GM21526 (cell line): ENCODE data around the gene ZFP36L1.

ENCODE experiments used
- ATAC-seq: cut with Tn5 transposase; IDR thresholded peaks from one replicate; pipeline ENCODE4 v1.9.1; 2021; ENCODE audit warnings: moderate library complexity; ENCODE audit not compliant: unreplicated experiment, low FRiP score

ZFP36L1 gene

GRCh38 chr14:68785534-68786490 is 7.1 kb downstream of the ZFP36L1 start:
- no peak for ATAC-seq

GRCh38 chr14:68784978-68785533 is 7.8 kb downstream of the ZFP36L1 start:
- no peak for ATAC-seq

DNA sequence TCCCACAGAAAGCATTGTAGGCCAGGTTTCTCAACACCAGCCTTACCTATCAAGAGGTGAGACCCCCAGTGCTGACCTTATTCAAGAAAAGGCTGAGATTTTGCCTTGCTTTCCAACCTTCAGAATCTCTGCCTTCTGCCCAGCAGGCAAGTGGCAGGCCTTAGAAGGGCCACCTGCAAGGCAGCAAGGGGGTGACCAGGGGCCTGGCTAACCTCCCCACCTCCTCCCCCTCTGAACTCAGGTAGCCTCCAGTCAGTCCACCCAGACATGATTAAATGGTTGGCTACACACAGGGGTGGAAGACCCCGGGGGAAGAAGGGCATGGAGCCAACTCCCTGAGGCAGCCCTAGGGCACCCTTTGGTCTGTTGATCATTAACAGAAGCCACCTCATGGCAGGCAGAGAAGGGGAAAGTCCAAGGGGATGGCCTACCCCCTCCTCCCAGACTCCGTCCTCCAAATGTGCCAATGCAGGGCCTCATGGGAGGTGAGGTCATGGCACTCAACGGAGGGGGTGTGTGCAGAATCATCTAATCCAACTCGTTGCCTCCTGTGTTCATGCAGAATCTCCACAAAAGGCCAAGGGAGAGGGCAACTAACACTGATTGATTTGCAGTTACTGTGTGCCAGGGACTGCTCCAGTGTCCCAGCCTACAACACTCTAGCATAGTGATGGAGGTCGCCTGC is 8.5 kb downstream of the ZFP36L1 start:
- no peak for ATAC-seq

GRCh38 chr14:68783408-68784225 is 9.2 kb downstream of the ZFP36L1 start:
- ATAC-seq, result no peak

GRCh38 chr14:68782091-68782981 is 10.5 kb downstream of the ZFP36L1 start:
- ATAC-seq, result no peak

GRCh38 chr14:68781161-68782021 is 11.5 kb downstream of the ZFP36L1 start:
- ATAC-seq, result no peak

DNA sequence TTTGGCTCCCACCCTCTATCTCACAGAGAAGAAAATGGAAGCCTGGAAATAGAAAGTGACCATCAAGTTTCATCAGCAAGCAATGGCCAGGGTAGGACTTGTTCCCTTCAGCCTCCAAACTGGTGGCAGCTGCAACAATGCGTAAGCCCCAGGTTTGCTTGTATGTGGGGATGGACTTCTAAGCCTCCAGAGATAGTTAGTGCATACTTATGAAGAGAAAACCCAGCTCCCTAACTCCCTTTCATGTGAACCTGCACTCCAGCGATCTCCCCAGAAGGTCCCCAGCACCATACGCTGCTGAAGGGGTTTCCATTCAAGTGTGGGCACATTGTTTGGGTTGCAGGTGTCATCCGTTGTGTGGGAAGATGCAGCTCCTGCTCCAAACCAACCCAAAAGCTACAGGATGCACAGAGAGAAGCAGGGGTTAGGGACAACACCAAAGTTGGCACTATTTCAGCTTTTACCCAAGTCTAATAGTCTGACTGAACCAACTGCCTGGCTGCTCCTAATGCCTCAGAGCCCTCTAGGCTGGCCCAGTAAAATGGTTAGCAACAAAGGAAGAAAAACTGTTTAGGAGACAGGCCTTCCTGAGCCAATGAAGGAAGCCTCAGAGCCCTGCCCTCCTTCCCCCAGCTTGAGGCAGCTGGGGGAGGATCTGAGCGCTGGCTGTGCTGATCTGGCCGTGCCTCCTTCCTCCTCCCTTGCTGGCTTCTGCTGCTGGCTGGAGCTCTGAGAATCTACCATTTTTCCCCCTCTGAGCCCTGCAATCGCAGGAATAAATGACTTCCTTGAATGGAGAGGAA is 12.3 kb downstream of the ZFP36L1 start:
- no peak for ATAC-seq

GRCh38 chr14:68779761-68780323 is 13.0 kb downstream of the ZFP36L1 start:
- no peak for ATAC-seq

GRCh38 chr14:68777644-68778043 is 15.2 kb downstream of the ZFP36L1 start:
- no peak for ATAC-seq

DNA sequence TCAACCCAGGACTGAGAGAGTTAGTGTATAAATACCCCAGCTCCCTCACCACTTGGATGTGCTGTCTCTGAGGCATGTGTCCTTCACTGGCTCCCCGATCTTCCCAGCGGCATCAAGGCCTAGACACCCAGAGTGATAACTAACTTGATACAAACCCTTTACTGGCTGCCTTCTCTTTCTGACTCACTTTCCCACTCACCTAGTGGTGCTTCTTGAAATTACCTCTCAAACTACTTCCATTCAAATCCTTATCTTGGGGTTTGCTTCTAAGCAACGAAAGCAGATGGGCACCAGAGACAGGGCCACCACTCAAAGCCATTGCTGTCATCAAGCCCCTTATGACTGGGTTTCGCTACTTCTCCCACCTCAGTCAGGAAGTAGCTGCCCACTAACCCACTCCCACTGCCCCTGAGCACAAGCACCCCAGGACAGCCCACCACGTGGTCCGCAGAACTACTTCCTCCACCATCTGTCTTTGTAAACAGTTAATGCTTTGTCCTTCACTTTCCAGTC is 17.2 kb downstream of the ZFP36L1 start:
- no peak for ATAC-seq

DNA sequence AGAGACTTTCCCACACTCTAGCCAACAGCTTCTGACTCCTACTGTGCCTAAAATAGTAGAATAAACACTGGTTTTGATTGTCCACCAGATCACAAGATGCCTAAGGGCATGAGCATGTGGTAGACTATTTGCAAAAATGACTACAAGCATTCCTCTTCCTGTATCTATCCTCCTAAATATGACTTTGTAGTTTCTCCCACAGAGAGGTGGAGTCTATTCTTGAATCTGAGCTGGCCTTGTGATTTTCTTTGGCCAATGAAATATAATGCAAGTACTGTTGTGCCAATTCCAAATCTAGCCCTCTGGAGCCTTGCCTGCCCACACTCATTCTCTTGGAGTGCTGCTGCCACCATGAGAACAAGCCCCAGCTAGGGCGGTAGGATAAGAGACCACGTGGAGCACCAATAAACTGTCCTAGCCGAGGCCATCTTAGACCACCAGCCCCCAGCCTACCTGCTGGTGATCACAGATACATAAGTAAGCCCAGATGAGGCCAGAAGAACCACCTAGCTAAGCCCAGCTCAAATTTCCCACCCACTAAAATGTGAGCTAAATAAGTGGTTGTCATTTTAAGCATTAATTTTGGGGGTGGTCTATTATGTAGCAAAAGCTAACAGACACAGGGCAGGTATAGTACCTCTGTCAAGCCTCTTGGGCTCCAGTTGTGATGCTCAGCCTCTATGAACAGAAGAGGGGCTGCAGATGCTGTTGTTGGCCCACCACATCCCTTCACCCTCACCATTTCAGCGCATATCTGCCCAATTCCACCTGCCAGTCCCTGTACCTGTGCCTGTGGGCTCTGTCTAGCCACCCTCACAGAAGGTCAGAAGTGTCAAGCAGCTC is 17.9 kb downstream of the ZFP36L1 start:
- ATAC-seq, result no peak

GRCh38 chr14:68772761-68773381 is 20.0 kb downstream of the ZFP36L1 start:
- no peak for ATAC-seq

DNA sequence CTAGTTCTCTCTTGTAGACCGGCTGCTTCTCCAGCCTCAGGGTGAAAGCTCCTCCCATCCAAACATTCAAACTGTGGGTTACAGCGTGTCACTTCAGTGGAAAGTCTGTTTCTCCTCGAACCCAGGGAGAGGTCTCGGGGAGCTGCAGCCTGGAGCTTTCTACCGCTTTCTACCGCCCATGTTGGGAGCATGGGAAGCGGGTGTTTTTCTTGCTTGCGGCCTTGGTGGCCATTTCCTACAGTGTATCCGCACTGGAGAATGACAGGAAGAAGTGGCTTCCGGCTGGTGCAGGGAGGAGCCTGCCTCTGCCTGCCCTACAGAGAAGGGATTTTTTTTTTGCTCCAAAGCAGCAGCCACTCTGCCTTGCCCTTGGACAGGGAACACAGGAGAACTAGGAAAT is 21.2 kb downstream of the ZFP36L1 start:
- ATAC-seq, result no peak

DNA sequence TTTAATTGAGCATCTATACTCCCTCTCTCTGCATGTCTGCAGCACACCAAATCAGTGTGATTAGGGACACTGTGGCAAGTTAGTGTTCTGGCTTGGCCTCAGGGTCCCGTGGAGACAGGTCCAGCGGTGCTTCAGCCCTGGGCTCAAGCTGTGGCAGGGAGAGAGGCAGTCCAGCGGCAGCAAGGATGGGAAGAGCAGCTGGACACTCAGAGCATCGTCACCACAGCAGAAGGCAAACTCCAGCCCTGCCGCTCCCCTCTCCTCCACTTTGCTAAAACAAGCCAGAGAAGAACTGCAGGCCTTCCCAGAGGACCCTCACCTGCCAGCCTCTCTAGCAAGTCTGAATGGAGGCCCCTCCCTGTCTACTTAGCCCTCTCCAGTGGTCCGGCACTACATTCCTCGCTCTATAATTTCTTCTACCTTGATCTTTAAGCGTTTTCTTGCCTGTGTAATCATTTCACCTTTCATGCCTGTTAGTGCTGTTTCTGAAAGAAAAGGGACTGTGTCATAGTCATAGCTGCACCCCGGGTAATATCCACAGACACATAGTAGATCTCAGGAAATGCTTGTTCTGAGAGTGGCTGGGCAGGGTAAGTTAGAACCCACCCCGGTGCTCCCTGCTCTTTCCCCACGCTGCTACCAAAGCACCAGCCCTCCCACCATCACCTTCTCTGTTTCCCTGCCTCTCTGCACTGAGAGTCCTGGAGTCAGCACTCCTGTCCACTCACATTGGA is 22.1 kb downstream of the ZFP36L1 start:
- ATAC-seq, result no peak

DNA sequence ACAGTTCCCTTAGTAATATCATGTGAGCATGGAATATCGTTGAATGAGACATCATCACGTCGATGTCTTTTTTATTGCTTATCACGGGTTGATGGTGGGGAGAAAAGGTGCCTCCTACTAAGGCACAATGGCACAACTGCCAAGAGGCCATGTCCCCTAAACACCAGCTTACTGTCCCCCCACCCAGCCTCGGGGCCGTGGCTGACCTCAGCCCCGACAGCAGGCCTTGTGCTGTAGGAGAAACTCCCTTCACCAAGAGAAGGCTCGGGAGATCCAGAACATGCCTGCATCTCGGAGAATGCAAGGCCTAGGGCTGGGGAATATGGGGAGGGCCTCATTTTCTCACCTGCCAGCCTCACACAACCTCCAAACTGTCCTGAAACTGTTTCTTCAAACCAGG is 22.8 kb downstream of the ZFP36L1 start:
- no peak for ATAC-seq
